ENCODE data around the gene VWC2.

Gene VWC2

DNA sequence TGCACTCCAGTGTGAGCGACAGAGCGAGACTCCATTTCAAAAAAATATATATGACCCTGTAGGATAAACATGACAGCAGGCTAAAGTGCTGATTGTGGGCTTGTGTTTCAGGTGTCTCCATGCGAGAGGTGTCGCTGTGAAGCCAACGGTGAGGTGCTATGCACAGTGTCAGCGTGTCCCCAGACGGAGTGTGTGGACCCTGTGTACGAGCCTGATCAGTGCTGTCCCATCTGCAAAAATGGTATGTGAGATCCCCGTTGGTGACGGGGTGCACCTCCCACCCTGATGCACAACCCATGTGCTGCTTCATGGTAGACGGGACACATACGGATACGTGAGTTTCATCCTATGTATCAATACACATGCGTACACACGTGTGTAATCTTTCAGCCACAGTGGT, 29.2 kb downstream of the VWC2 start:
- Histone ChIP-seq H3K27me3 (ENCODE audit: control insufficient read depth in 5 of 5, insufficient read depth in 4 of 5, low read length in 5 of 5) (peaks cover 0 to 2% (median 0%) of the 10 kb centered on the region in 5 donors), H3K4me1 (ENCODE audit: control insufficient read depth in 5 of 5, insufficient read depth in 5 of 5, low read length in 5 of 5) (no peaks in the 10 kb centered on the region), H3K9ac (ENCODE audit: low read length in 5 of 5) (no peak overlapping the region), H3K4me3 (ENCODE audit: low read depth in 1 of 5, low read length in 5 of 5) (no peak overlapping the region), H3K36me3 (ENCODE audit: control insufficient read depth in 5 of 5, insufficient read depth in 5 of 5, low read length in 5 of 5) (no peaks in the 10 kb centered on the region), H3K27ac (ENCODE audit: low read depth, low read length) (no peak overlapping the region), H3K9me3 (ENCODE audit: control insufficient read depth in 5 of 5, low read length in 5 of 5) (no peaks in the 10 kb centered on the region)

DNA sequence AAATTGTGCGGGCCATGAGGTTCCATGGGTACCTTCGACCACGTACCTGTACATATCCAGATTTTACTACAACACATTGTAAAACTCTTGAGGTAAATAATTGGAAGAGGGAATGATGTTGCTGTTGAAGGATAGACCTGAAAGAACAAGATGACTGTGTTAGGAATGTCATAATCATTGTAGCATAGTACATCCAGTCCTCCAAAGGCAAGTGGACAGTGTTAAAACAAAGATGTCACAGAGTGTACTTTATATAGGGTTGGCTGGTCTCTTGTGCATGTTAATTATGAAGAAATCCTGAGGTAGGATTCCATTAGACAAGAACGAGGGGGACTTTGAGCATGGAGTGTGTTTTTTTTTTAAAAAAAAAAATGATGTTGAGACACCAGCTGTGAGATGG, 30.4 kb downstream of the VWC2 start:
- Histone ChIP-seq H3K9me3 (ENCODE audit: control insufficient read depth in 5 of 5, low read length in 5 of 5) (no peaks in the 10 kb centered on the region), H3K9ac (ENCODE audit: low read length in 5 of 5) (no peak overlapping the region), H3K27ac (ENCODE audit: low read depth, low read length) (no peak overlapping the region), H3K27me3 (ENCODE audit: control insufficient read depth in 5 of 5, insufficient read depth in 4 of 5, low read length in 5 of 5) (peaks cover 0 to 2% (median 0%) of the 10 kb centered on the region in 5 donors), H3K4me1 (ENCODE audit: control insufficient read depth in 5 of 5, insufficient read depth in 5 of 5, low read length in 5 of 5) (no peaks in the 10 kb centered on the region), H3K36me3 (ENCODE audit: control insufficient read depth in 5 of 5, insufficient read depth in 5 of 5, low read length in 5 of 5) (no peaks in the 10 kb centered on the region), H3K4me3 (ENCODE audit: low read depth in 1 of 5, low read length in 5 of 5) (no peak overlapping the region)

DNA sequence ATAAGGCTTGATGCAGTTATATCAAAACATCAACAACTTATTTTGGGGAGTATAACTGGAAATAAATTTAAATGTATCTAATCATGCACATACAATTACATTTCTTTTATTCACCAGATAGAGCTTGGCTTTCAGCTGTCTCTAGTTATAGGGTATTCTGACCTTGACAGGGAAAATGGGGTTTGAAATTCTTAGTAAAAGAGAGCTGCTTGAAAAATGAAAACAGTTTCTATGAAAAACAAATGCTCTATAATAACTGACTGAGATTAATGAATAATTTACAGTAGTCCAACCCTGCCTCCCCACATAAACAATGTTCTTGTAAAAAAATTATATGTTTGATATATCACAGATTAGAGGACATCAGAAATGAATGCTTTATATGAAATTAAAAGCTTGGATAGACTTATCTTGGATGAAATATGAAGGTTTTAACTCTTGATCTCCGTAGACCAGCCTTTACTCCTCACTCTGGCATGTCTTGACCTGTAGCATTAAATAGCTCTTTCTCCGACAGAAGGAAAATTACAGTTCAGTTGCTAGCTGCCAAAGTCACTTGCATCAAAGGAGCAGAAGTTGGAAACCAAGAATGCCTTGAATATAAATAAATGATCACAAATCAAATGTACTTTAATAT, 32.1 kb downstream of the VWC2 start:
- Histone ChIP-seq H3K27ac (ENCODE audit: low read depth, low read length) (no peak overlapping the region), H3K9ac (ENCODE audit: low read length in 5 of 5) (no peak overlapping the region), H3K27me3 (ENCODE audit: control insufficient read depth in 5 of 5, insufficient read depth in 4 of 5, low read length in 5 of 5) (peaks cover 0 to 2% (median 0%) of the 10 kb centered on the region in 5 donors), H3K36me3 (ENCODE audit: control insufficient read depth in 5 of 5, insufficient read depth in 5 of 5, low read length in 5 of 5) (no peaks in the 10 kb centered on the region), H3K9me3 (ENCODE audit: control insufficient read depth in 5 of 5, low read length in 5 of 5) (no peaks in the 10 kb centered on the region), H3K4me1 (ENCODE audit: control insufficient read depth in 5 of 5, insufficient read depth in 5 of 5, low read length in 5 of 5) (no peaks in the 10 kb centered on the region), H3K4me3 (ENCODE audit: low read depth in 1 of 5, low read length in 5 of 5) (no peak overlapping the region)

DNA sequence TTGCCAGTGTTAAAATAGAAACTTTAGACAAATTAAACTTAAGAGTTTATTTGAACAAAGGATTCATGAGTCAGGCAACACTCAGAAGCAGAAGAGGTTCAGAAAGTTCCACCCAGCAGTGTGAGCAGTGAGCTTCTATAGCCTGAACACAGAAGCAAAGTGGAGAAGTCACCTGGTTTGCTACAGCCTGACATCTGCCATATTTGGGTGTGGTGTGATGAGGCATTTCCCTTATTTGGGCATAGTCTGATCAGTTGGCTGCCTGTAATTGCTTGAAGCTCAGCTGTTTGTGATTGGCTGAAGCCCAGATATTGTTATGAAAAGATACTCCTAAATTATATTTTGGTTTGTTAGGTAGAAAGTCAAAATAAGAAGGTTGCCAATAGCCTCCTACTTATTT, 39.1 kb downstream of the VWC2 start:
- no peaks in the 10 kb centered on the region for H3K27me3 ChIP-seq (ENCODE audit: control insufficient read depth in 5 of 5, insufficient read depth in 4 of 5, low read length in 5 of 5)
- no peak overlapping the region for H3K27ac ChIP-seq (ENCODE audit: low read depth, low read length)
- H3K9me3 ChIP-seq (ENCODE audit: control insufficient read depth in 5 of 5, low read length in 5 of 5): no peaks in the 10 kb centered on the region
- no peaks in the 10 kb centered on the region for H3K36me3 ChIP-seq (ENCODE audit: control insufficient read depth in 5 of 5, insufficient read depth in 5 of 5, low read length in 5 of 5)
- H3K9ac ChIP-seq (ENCODE audit: low read length in 5 of 5): no peak overlapping the region
- no peak overlapping the region for H3K4me3 ChIP-seq (ENCODE audit: low read depth in 1 of 5, low read length in 5 of 5)
- H3K4me1 ChIP-seq (ENCODE audit: control insufficient read depth in 5 of 5, insufficient read depth in 5 of 5, low read length in 5 of 5): no peaks in the 10 kb centered on the region

DNA sequence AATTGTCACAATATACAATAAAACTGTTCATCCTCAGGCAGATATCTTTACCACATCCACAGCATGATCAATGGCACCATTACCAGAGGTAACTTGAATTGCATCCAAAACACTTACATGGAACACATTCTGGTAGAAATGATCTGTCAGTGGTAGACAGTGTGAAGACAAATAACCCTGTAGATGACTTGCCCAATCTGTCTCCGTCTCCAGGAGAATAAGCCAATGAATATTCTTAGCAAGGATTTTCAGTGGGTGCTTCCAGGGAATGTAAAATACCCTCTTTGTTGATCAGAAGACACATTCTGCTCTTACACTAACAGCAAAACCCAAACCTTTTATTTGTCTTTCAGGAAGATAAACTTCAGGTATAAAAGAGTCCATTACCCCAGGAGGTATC, 43.8 kb downstream of the VWC2 start:
- Histone ChIP-seq H3K27ac (ENCODE audit: low read depth, low read length) (no peak overlapping the region), H3K36me3 (ENCODE audit: control insufficient read depth in 5 of 5, insufficient read depth in 5 of 5, low read length in 5 of 5) (no peaks in the 10 kb centered on the region), H3K4me3 (ENCODE audit: low read depth in 1 of 5, low read length in 5 of 5) (no peak overlapping the region), H3K4me1 (ENCODE audit: control insufficient read depth in 5 of 5, insufficient read depth in 5 of 5, low read length in 5 of 5) (peaks cover 0 to 9% (median 0%) of the 10 kb centered on the region in 5 donors), H3K9ac (ENCODE audit: low read length in 5 of 5) (no peak overlapping the region), H3K27me3 (ENCODE audit: control insufficient read depth in 5 of 5, insufficient read depth in 4 of 5, low read length in 5 of 5) (no peaks in the 10 kb centered on the region), H3K9me3 (ENCODE audit: control insufficient read depth in 5 of 5, low read length in 5 of 5) (no peaks in the 10 kb centered on the region)

DNA sequence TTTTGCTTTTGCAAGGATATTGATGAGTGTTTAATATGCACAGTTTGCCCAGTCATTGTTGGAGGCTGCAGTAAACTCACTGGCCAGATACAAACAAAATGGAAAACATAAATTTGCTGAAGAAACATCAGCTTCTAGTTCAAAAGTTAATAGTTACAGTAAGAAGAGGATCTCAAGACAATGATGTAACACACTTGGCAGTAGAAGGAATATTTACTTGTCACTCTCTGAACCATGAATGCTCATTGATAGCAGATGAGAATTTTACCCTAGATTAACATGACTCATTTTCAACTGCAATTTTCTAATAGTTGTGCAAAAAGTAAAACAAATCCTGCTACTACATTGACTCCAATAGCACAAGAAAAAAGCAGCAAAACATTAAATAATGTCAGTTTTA, 47.7 kb downstream of the VWC2 start:
- H3K9ac ChIP-seq (ENCODE audit: low read length in 5 of 5): no peak overlapping the region
- peaks cover 0 to 7% (median 4%) of the 10 kb centered on the region in 5 donors for H3K9me3 ChIP-seq (ENCODE audit: control insufficient read depth in 5 of 5, low read length in 5 of 5)
- H3K27me3 ChIP-seq (ENCODE audit: control insufficient read depth in 5 of 5, insufficient read depth in 4 of 5, low read length in 5 of 5): no peaks in the 10 kb centered on the region
- no peaks in the 10 kb centered on the region for H3K36me3 ChIP-seq (ENCODE audit: control insufficient read depth in 5 of 5, insufficient read depth in 5 of 5, low read length in 5 of 5)
- H3K4me1 ChIP-seq (ENCODE audit: control insufficient read depth in 5 of 5, insufficient read depth in 5 of 5, low read length in 5 of 5): peaks cover 0 to 9% (median 0%) of the 10 kb centered on the region in 5 donors
- no peak overlapping the region for H3K27ac ChIP-seq (ENCODE audit: low read depth, low read length)
- H3K4me3 ChIP-seq (ENCODE audit: low read depth in 1 of 5, low read length in 5 of 5): no peak overlapping the region

DNA sequence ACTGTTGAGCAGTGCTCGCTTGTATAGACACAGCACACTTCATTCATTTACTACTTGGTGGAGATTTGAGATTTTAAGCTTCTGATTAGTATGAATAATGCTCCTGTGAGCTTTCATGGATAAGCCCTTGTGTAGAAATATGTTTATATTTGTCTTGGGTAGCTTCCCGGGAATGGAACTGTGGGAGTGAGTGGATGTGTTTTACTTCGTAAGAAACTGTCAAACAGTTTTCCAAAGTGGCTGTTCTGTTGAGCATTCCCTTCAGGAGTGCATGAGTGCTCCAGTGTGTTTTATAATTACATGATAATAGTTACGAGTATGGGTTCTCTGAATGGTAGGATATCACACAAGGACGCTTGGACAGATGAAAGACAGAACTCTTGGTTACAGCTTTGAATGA, 49.4 kb downstream of the VWC2 start:
- H3K27ac ChIP-seq (ENCODE audit: low read depth, low read length): no peak overlapping the region
- H3K4me3 ChIP-seq (ENCODE audit: low read depth in 1 of 5, low read length in 5 of 5): no peak overlapping the region

DNA sequence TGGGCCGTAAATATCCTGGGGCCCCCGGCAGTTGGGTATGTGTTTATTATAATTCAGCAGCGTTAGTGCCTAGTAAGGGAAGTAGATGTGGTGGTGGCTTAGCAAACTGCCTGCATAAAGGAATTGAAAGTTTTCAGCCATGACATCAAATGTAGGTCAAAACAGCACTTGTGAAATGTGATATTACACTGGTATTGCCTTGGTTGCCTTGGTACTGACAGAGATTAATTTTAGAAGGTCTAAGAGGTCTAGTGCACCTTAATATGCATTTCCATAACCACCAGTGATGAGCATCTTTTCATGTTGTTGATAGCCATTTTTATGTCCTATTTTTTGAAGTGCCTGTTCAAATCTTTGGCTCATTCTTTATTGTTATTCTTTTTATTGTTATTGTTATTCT, 50.1 kb downstream of the VWC2 start:
- H3K27ac ChIP-seq (ENCODE audit: low read depth, low read length): no peak overlapping the region

More for the DNA sequence above, 49.4 kb downstream of the VWC2 start:
- Histone ChIP-seq H3K4me1 (ENCODE audit: control insufficient read depth in 5 of 5, insufficient read depth in 5 of 5, low read length in 5 of 5) (peaks cover 0 to 9% (median 0%) of the 10 kb centered on the region in 5 donors), H3K9me3 (ENCODE audit: control insufficient read depth in 5 of 5, low read length in 5 of 5) (peaks cover 0 to 7% (median 4%) of the 10 kb centered on the region in 5 donors), H3K36me3 (ENCODE audit: control insufficient read depth in 5 of 5, insufficient read depth in 5 of 5, low read length in 5 of 5) (no peaks in the 10 kb centered on the region), H3K27me3 (ENCODE audit: control insufficient read depth in 5 of 5, insufficient read depth in 4 of 5, low read length in 5 of 5) (no peaks in the 10 kb centered on the region), H3K9ac (ENCODE audit: low read length in 5 of 5) (no peak overlapping the region)

DNA sequence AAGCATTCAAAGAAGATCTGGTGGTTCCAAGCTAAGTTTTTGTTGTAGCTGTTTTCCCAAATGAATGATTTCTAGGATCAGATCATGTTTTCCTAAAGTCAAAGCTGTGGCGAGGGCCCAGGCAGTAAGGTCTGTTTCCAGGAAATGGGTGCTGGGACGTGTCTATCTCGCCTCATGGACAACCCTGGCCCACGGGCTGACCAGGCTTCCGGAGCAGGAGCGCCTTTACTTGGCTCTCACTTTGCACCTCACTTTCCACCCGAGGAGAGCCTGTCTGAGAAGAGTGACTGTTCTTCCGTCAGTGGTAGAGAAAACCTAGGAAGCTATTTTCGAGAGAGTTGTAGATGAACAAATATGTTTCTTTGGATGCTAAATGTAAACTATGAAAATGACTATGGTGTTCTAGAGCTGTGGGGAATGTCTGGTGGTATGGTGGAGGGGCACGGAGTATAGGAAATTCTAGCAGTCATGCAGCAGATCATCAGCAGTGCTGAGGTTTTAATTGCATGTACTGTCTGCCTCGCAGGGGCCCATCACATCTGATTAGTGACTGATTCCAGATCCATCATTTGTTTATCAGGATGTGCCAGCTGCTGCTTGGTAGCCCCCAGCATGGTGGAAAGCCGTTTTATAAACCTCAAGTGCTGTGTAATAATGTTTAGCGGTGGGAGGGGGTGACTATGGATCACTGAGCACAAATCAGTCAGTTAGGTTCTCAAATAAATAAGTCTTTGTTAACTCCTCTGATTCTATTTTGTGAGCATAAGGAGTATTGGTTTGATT, 66.6 kb downstream of the VWC2 start:
- H3K4me1 ChIP-seq (ENCODE audit: control insufficient read depth in 5 of 5, insufficient read depth in 5 of 5, low read length in 5 of 5): no peaks in the 10 kb centered on the region
- H3K9me3 ChIP-seq (ENCODE audit: control insufficient read depth in 5 of 5, low read length in 5 of 5): no peaks in the 10 kb centered on the region
- H3K27me3 ChIP-seq (ENCODE audit: control insufficient read depth in 5 of 5, insufficient read depth in 4 of 5, low read length in 5 of 5): no peaks in the 10 kb centered on the region
- no peak overlapping the region for H3K4me3 ChIP-seq (ENCODE audit: low read depth in 1 of 5, low read length in 5 of 5)
- H3K36me3 ChIP-seq (ENCODE audit: control insufficient read depth in 5 of 5, insufficient read depth in 5 of 5, low read length in 5 of 5): no peaks in the 10 kb centered on the region
- H3K27ac ChIP-seq (ENCODE audit: low read depth, low read length): no peak overlapping the region
- H3K9ac ChIP-seq (ENCODE audit: low read length in 5 of 5): no peak overlapping the region

More for the DNA sequence above, 50.1 kb downstream of the VWC2 start:
- H3K27me3 ChIP-seq (ENCODE audit: control insufficient read depth in 5 of 5, insufficient read depth in 4 of 5, low read length in 5 of 5): no peaks in the 10 kb centered on the region
- peaks cover 0 to 7% (median 4%) of the 10 kb centered on the region in 5 donors for H3K9me3 ChIP-seq (ENCODE audit: control insufficient read depth in 5 of 5, low read length in 5 of 5)
- no peaks in the 10 kb centered on the region for H3K36me3 ChIP-seq (ENCODE audit: control insufficient read depth in 5 of 5, insufficient read depth in 5 of 5, low read length in 5 of 5)
- no peak overlapping the region for H3K9ac ChIP-seq (ENCODE audit: low read length in 5 of 5)
- no peak overlapping the region for H3K4me3 ChIP-seq (ENCODE audit: low read depth in 1 of 5, low read length in 5 of 5)
- peaks cover 0 to 9% (median 0%) of the 10 kb centered on the region in 5 donors for H3K4me1 ChIP-seq (ENCODE audit: control insufficient read depth in 5 of 5, insufficient read depth in 5 of 5, low read length in 5 of 5)

DNA sequence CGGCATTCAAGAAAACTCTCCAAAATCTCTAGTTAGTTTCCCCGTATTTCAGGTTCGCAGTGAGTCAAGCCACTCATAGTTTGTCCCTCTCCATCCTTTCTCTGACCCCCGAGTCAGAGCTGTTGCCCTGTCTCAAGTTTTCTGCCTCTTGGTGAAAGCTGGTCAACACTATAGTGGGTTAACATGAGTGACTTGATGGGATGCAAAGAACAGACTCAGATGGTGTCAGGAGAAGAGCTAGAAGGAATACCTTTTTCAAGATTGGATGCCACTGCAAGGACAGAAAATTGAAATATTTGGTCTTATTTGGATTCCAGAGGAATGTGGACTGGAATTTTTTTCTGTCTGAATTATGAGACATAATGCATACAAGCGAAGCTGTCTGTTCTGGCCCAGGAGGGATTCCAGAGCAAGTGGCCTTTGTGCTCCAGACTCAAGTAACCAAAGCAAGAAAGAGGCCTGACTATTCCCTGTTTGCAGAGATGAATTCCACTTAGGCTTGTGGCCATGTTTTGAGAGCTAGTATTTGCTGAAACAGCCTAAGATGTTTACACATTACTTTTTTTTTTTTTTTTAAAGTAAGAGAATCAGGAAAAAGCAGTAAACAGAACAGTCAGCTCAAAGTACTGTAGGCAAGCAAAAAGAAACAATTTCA, 67.4 kb downstream of the VWC2 start:
- Histone ChIP-seq H3K36me3 (ENCODE audit: control insufficient read depth in 5 of 5, insufficient read depth in 5 of 5, low read length in 5 of 5) (no peaks in the 10 kb centered on the region), H3K4me1 (ENCODE audit: control insufficient read depth in 5 of 5, insufficient read depth in 5 of 5, low read length in 5 of 5) (no peaks in the 10 kb centered on the region), H3K9ac (ENCODE audit: low read length in 5 of 5) (no peak overlapping the region), H3K27ac (ENCODE audit: low read depth, low read length) (no peak overlapping the region), H3K27me3 (ENCODE audit: control insufficient read depth in 5 of 5, insufficient read depth in 4 of 5, low read length in 5 of 5) (no peaks in the 10 kb centered on the region), H3K4me3 (ENCODE audit: low read depth in 1 of 5, low read length in 5 of 5) (no peak overlapping the region), H3K9me3 (ENCODE audit: control insufficient read depth in 5 of 5, low read length in 5 of 5) (no peaks in the 10 kb centered on the region)
